ENCODE measurements around the gene SGCE.

DNA sequence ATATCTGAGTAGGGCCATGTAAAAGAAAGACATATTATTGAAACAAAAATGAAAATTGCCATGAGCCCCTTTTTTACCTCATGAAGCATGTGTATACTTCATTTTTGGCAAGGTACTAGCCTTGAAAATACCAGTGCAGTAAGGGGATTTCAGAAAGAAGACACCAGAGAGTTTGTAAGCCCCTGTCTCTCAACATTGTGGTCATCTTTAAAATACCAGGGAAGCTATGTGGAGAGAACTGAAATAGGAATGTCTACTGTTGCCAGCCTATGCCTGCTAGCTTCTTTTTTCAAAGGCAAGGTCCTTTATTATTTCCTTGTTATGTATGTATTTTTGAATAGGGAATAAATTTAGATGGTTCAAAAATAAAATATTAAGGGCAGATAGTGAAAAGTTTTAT, 88.5 kb downstream of the SGCE start:
- TF ChIP-seq, protein P1, sequence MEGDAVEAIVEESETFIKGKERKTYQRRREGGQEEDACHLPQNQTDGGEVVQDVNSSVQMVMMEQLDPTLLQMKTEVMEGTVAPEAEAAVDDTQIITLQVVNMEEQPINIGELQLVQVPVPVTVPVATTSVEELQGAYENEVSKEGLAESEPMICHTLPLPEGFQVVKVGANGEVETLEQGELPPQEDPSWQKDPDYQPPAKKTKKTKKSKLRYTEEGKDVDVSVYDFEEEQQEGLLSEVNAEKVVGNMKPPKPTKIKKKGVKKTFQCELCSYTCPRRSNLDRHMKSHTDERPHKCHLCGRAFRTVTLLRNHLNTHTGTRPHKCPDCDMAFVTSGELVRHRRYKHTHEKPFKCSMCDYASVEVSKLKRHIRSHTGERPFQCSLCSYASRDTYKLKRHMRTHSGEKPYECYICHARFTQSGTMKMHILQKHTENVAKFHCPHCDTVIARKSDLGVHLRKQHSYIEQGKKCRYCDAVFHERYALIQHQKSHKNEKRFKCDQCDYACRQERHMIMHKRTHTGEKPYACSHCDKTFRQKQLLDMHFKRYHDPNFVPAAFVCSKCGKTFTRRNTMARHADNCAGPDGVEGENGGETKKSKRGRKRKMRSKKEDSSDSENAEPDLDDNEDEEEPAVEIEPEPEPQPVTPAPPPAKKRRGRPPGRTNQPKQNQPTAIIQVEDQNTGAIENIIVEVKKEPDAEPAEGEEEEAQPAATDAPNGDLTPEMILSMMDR (IDR thresholded peaks at IDR 0.05; ENCODE audit: low read length) = no peak
- no peak for TF ChIP-seq EZH2 (IDR thresholded peaks at IDR 0.05; ENCODE audit: borderline replicate concordance, low read length)

Measured in OCI-LY1 (cell line).